Measurements from ENCODE around the gene SCGB2A2. TPM values are rescaled to one million over a fixed set of nuclear protein-coding genes. Genes with fewer than 3 reads are reported as not detected.

Gene SCGB2A2
- total RNA-seq, 1 donor from 2014 or later, result not detected

DNA sequence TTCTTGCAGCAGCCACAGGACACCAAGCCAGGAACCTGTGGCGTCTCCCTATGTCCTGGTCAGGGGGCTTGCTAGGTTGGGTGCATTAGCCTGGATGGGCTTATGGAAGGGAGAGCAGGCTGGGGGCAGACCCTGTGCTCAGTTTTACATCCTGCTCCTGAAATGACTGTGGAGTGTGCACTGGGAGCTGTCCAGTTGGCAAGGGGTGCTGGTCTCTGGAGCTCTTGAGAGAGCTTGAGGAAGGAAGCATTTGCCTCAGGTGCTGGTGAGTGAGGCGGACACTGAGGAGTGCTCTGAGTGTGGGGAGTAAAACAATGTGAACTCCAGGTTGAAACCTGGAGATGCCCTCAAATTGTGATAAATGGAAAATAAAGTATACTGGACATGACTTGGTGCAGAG, 25.5 kb downstream of the SCGB2A2 start:
- Histone ChIP-seq H3K27ac (replicated peaks) (no peak overlapping the region), H3K4me1 (no peaks in the 10 kb centered on the region), H3K36me3 (no peaks in the 10 kb centered on the region), H3K9me3 (replicated peaks) (no peaks in the 10 kb centered on the region), H3K4me3 (no peak overlapping the region), H3K27me3 (ENCODE audit: low read depth) (peaks cover 51% of the 10 kb centered on the region)
- no peak for DNase-seq
- intact Hi-C loops (cut with micrococcal nuclease), result no loop called here
- TF ChIP-seq, protein P1, sequence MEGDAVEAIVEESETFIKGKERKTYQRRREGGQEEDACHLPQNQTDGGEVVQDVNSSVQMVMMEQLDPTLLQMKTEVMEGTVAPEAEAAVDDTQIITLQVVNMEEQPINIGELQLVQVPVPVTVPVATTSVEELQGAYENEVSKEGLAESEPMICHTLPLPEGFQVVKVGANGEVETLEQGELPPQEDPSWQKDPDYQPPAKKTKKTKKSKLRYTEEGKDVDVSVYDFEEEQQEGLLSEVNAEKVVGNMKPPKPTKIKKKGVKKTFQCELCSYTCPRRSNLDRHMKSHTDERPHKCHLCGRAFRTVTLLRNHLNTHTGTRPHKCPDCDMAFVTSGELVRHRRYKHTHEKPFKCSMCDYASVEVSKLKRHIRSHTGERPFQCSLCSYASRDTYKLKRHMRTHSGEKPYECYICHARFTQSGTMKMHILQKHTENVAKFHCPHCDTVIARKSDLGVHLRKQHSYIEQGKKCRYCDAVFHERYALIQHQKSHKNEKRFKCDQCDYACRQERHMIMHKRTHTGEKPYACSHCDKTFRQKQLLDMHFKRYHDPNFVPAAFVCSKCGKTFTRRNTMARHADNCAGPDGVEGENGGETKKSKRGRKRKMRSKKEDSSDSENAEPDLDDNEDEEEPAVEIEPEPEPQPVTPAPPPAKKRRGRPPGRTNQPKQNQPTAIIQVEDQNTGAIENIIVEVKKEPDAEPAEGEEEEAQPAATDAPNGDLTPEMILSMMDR (IDR thresholded peaks at IDR 0.05; ENCODE audit: borderline replicate concordance), result no peak

DNA sequence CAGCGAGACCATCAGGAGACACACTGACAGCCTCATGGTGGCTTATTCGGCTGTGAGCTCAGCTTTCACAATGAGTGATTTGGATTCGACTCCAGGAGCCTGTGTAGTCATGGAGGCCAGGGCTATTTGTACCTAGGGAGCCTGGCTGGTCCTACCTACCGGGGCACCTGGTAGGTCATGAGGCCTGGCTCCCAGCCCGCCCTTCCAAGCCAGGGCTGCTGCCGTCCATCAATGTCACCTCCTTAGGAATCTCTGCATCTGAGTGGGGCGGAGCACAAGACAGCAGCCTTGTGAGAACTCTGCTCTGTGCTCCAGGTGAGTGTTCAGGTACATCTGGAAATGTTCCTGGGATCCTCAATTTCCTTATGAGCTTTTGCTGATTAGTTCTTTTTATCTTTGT, 29.0 kb downstream of the SCGB2A2 start, which contains the start of gene SCGB1D4:
TSS of gene SCGB1D4 (minus strand) at position 101 of the 400 bp plus-strand sequence. CDS start at position 36, 65 bp downstream.
- Histone ChIP-seq H3K9me3 (replicated peaks) (no peaks in the 10 kb centered on the region), H3K27me3 (ENCODE audit: low read depth) (peaks cover 69% of the 10 kb centered on the region), H3K36me3 (no peaks in the 10 kb centered on the region), H3K4me1 (no peaks in the 10 kb centered on the region), H3K4me3 (no peak within 1 kb of the TSS), H3K27ac (replicated peaks) (no peak within 1 kb of the TSS)
- no peak for DNase-seq
- intact Hi-C loops (cut with micrococcal nuclease), result no loop called here
- TF ChIP-seq, protein P1 (IDR thresholded peaks at IDR 0.05; ENCODE audit: borderline replicate concordance), result no peak

DNA sequence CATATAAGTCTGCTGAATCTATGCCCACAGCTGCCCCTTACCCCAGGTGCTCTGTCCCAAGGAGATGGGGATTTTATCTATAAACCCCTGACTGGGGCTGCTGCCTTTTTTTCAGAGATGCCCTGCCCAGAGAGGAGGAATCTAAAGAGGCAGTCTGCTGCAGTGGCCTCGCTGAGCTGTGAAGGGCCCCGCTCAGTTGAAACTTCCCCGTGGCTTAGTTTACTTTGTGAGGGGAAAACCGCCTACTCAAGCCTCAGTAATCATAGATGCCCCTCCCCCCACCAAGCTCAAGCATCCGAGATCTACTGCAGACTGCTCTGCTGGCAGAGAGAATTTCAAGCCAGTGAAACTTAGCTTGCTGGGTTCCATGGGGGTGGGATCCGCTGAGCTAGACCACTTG, 36.3 kb downstream of the SCGB2A2 start:
- no peaks in the 10 kb centered on the region for H3K4me1 ChIP-seq
- H3K9me3 ChIP-seq (replicated peaks), result peaks cover 13% of the 10 kb centered on the region
- TF ChIP-seq, protein P1 (IDR thresholded peaks at IDR 0.05; ENCODE audit: borderline replicate concordance), result no peak
- H3K27me3 ChIP-seq (ENCODE audit: low read depth), result peaks cover 53% of the 10 kb centered on the region
- no peak overlapping the region for H3K4me3 ChIP-seq
- H3K36me3 ChIP-seq, result no peaks in the 10 kb centered on the region
- DNase-seq, result no peak
- H3K27ac ChIP-seq (replicated peaks), result no peak overlapping the region
- intact Hi-C loops (cut with micrococcal nuclease), result loop anchor here (10.0 kb wide), 1 partner anchor 131 kb away; no protein-coding TSS in a partner anchor

DNA sequence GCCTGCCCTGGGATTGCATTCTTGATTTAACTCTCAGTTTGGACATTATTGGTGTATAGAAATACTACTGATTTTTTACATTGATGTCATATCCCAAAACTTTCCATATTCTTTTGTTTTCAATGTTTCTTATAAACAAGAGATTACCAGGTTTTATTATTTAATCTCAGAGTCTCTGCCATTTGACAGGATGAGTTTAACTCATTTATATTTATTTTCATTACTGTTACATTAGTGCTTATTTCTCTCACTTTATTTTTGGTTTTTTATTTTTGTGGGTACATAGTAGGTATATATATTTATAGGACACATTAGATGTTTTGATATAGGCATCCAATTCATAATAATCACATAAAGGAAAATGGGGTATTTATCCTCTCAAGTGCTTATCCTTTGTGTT, 38.0 kb downstream of the SCGB2A2 start:
- Histone ChIP-seq H3K4me1 (no peaks in the 10 kb centered on the region), H3K27ac (replicated peaks) (no peak overlapping the region), H3K9me3 (replicated peaks) (peaks cover 13% of the 10 kb centered on the region), H3K4me3 (no peak overlapping the region), H3K36me3 (no peaks in the 10 kb centered on the region), H3K27me3 (ENCODE audit: low read depth) (peaks cover 51% of the 10 kb centered on the region)
- intact Hi-C loops (cut with micrococcal nuclease), result loop anchor here (10.0 kb wide), 1 partner anchor 133 kb away; no protein-coding TSS in a partner anchor
- no peak for DNase-seq
- TF ChIP-seq, protein P1 (IDR thresholded peaks at IDR 0.05; ENCODE audit: borderline replicate concordance), result no peak

DNA sequence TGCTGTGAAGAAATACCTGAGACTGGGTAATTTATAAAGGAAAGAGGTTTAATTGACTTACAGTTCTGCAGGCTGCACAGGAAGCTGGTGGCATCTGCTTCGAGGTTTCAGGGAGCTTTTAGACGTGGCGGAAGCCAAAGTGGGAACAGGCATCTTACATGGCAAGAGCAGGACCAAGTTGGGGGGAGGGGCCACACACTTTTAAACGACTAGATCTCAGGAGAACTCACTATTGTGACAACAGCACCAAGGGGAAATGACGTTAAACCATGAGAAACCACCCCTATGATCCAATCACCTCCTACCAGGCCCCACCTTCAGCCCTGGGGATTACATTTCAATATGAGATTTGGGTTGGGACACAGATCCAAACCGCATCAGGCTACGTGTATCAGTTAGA, 40.0 kb downstream of the SCGB2A2 start:
- Histone ChIP-seq H3K27ac (replicated peaks) (no peak overlapping the region), H3K27me3 (ENCODE audit: low read depth) (peaks cover 63% of the 10 kb centered on the region), H3K4me3 (no peak overlapping the region), H3K4me1 (no peaks in the 10 kb centered on the region), H3K36me3 (no peaks in the 10 kb centered on the region), H3K9me3 (replicated peaks) (peaks cover 13% of the 10 kb centered on the region)
- TF ChIP-seq, protein P1 (IDR thresholded peaks at IDR 0.05; ENCODE audit: borderline replicate concordance), result no peak
- DNase-seq, result no peak
- intact Hi-C loops (cut with micrococcal nuclease), result loop anchor here (10.0 kb wide), 1 partner anchor 135 kb away; no protein-coding TSS in a partner anchor

Data from left ventricle myocardium inferior (tissue), 1 donor.